HG03354 (cell line): Measurements from ENCODE around the gene TEKT3.

Experiments used
- ATAC-seq: cut with Tn5 transposase; IDR thresholded peaks from one replicate; pipeline ENCODE4 v1.9.1; 2021; ENCODE audit warnings: mild to moderate bottlenecking; ENCODE audit not compliant: unreplicated experiment, poor library complexity, severe bottlenecking

Gene TEKT3

GRCh38 chr17:15341385-15341849, at the start of gene TEKT3:
TEKT3 (minus strand) TSS chr17:15341597; CDS start chr17:15331585, 10,012 bp downstream.
- ATAC-seq: no peak

GRCh38 chr17:15388356-15389041, 47.1 kb upstream of the TEKT3 start:
- ATAC-seq: no peak

- ATAC-seq: no peak
These were observed 44.7 kb upstream of the TEKT3 start for GRCh38 chr17:15386083-15386482.

GRCh38 chr17:15385305-15385704, 43.9 kb upstream of the TEKT3 start:
- ATAC-seq: no peak

GRCh38 chr17:15384142-15384787, 42.9 kb upstream of the TEKT3 start:
- no peak for ATAC-seq

- no peak for ATAC-seq
These were observed 41.5 kb upstream of the TEKT3 start for GRCh38 chr17:15382914-15383313.

- no peak for ATAC-seq
These were observed 40.3 kb upstream of the TEKT3 start for GRCh38 chr17:15381707-15382106.

GRCh38 chr17:15380446-15380845, 39.0 kb upstream of the TEKT3 start:
- ATAC-seq: no peak

GRCh38 chr17:15379659-15380058, 38.3 kb upstream of the TEKT3 start:
- no peak for ATAC-seq

GRCh38 chr17:15378243-15378642, 36.8 kb upstream of the TEKT3 start:
- ATAC-seq: no peak

GRCh38 chr17:15377616-15378015, 36.2 kb upstream of the TEKT3 start:
- ATAC-seq: no peak

GRCh38 chr17:15377200-15377599, 35.8 kb upstream of the TEKT3 start:
- ATAC-seq: no peak

- ATAC-seq: no peak
These were observed 30.2 kb upstream of the TEKT3 start for GRCh38 chr17:15371376-15372130.

GRCh38 chr17:15368600-15368999, 27.2 kb upstream of the TEKT3 start:
- ATAC-seq: no peak

- no peak for ATAC-seq
These were observed 24.6 kb upstream of the TEKT3 start for GRCh38 chr17:15366026-15366425.

- ATAC-seq: no peak
These were observed 23.2 kb upstream of the TEKT3 start for GRCh38 chr17:15364615-15365014.

- no peak for ATAC-seq
These were observed 22.3 kb upstream of the TEKT3 start for GRCh38 chr17:15363702-15364101.

- ATAC-seq: no peak
These were observed 20.2 kb upstream of the TEKT3 start for GRCh38 chr17:15361592-15361991.

- no peak for ATAC-seq
These were observed 19.8 kb upstream of the TEKT3 start for GRCh38 chr17:15361151-15361550.

GRCh38 chr17:15354256-15354655, 12.9 kb upstream of the TEKT3 start:
- ATAC-seq: no peak

GRCh38 chr17:15351925-15352324, 10.5 kb upstream of the TEKT3 start:
- ATAC-seq: no peak
